PC-3 (cell line): ENCODE results near the gene WFDC11. TPM values are rescaled to one million over a fixed set of nuclear protein-coding genes. Genes with fewer than 3 reads are reported as not detected.

Experiments used
- ATAC-seq: fragments of 200-7000 bp; cut with Tn5 transposase; 2 replicates; pipeline ENCODE4 v1.9.1; 2020; ENCODE audit warnings: mild to moderate bottlenecking, moderate library complexity
- BruUV-seq: library from RNA; stranded (reverse); fragments of 400-500 nt; replicated peaks from 2 replicates; lab custom pipeline; 2021; lab: Mats Ljungman, UMichigan
- CTCF ChIA-PET: fragments of 300-600 bp; sonication (Branson Sonifier 250); formaldehyde crosslinking; loops from one replicate; lab custom pipeline; 2022; ENCODE audit warnings: antibody characterized with exemption; lab: Charles Lee
- POLR2A ChIA-PET: fragments of 300-600 bp; sonication (Branson Sonifier 250); formaldehyde crosslinking; loops from one replicate; lab custom pipeline; 2022; ENCODE audit warnings: antibody characterized with exemption; ENCODE audit not compliant: unreplicated experiment; lab: Charles Lee
- DNase-seq: peaks from one replicate; pipeline ENCODE4 v3.0.0-alpha.2; 2015
- H2AFZ ChIP-seq: fragments of 300-600 bp; sonication (generic); 2 replicates; pipeline ENCODE4 v1.6.0; 2016; ENCODE audit warnings: antibody characterized with exemption, low read length
- H3F3A ChIP-seq: fragments of 300-600 bp; sonication (generic); one replicate; pipeline ENCODE4 v1.6.0; 2017; ENCODE audit warnings: antibody characterized with exemption, low read length, control low read depth, mild to moderate bottlenecking; ENCODE audit not compliant: unreplicated experiment
- H3K27ac ChIP-seq: fragments of 300-600 bp; sonication (generic); 2 replicates; pipeline ENCODE4 v1.5.1; 2016; ENCODE audit warnings: mild to moderate bottlenecking, low read length
- H3K27me3 ChIP-seq: fragments of 300-600 bp; sonication (generic); 2 replicates; pipeline ENCODE4 v1.6.1; 2016; ENCODE audit warnings: low read length, mixed read lengths
- H3K36me3 ChIP-seq: fragments of 300-600 bp; sonication (generic); 2 replicates; pipeline ENCODE4 v1.6.1; 2016; ENCODE audit warnings: low read depth, mixed run types, low read length, mixed read lengths
- H3K4me1 ChIP-seq: fragments of 300-600 bp; sonication (generic); 2 replicates; pipeline ENCODE4 v1.5.1; 2016; ENCODE audit warnings: low read length; ENCODE audit not compliant: insufficient read depth
- H3K4me2 ChIP-seq: fragments of 300-600 bp; sonication (generic); 2 replicates; pipeline ENCODE4 v1.6.0; 2016; ENCODE audit warnings: low read length
- H3K4me3 ChIP-seq: fragments of 300-600 bp; sonication (generic); 2 replicates; pipeline ENCODE4 v1.5.1; 2016; ENCODE audit warnings: mild to moderate bottlenecking, low read length, mixed read lengths
- H3K79me2 ChIP-seq: fragments of 300-600 bp; sonication (generic); 2 replicates; pipeline ENCODE4 v1.6.1; 2017; ENCODE audit warnings: low read length, mixed read lengths
- H3K9ac ChIP-seq: fragments of 300-600 bp; sonication (generic); 2 replicates; pipeline ENCODE4 v1.6.0; 2016; ENCODE audit warnings: mild to moderate bottlenecking, low read length
- H3K9me2 ChIP-seq: fragments of 300-600 bp; sonication (generic); replicated peaks from 2 replicates; pipeline ENCODE4 v1.6.1; 2016; ENCODE audit warnings: mixed run types, low read length, mixed read lengths
- H3K9me3 ChIP-seq: fragments of 300-600 bp; sonication (generic); 2 replicates; pipeline ENCODE4 v1.6.1; 2016; ENCODE audit warnings: low read length, mixed read lengths
- H4K20me1 ChIP-seq: fragments of 300-600 bp; sonication (generic); 2 replicates; pipeline ENCODE4 v1.6.1; 2016; ENCODE audit warnings: low read length, mixed read lengths
- CTCF ChIP-seq: fragments of 300-600 bp; sonication (generic); conservative IDR thresholded peaks from 2 replicates; pipeline ENCODE4 v1.5.1; 2017; ENCODE audit warnings: antibody characterized with exemption, low read depth, mild to moderate bottlenecking, low read length
- EZH2 ChIP-seq: fragments of 300-600 bp; sonication (generic); IDR thresholded peaks from one replicate; pipeline ENCODE4 v1.6.1; 2017; ENCODE audit warnings: antibody characterized with exemption, mild to moderate bottlenecking, low read length; ENCODE audit not compliant: unreplicated experiment
- EZH2phosphoT487 ChIP-seq: fragments of 300-600 bp; sonication (generic); IDR thresholded peaks from 2 replicates; pipeline ENCODE4 v1.6.1; 2018; ENCODE audit warnings: mild to moderate bottlenecking, antibody characterized with exemption, low read length, borderline replicate concordance
- intact Hi-C: fragments of 100-400 bp; cut with micrococcal nuclease; formaldehyde crosslinking; loops from 2 replicates; pipeline ENCODE4 v1.9.0; 2023
- microRNA-seq: library from miRNA; unstranded; fragments of <30 nt; microRNA quantifications from one replicate; pipeline ENCODE4 v1.1.0, GENCODE V29; 2020; ENCODE audit not compliant: unreplicated experiment
- total RNA-seq: library from RNA; depleted of rRNA; stranded (reverse); fragments of >200 nt; gene quantifications from 2 replicates; pipeline ENCODE4 v1.2.3, GENCODE V29; 2014; rRNA removed

Gene WFDC11
- total RNA-seq, 1 experiment from 2014 or later = not detected

- no TSS peak for BruUV-seq
- H2AFZ ChIP-seq = no peak overlapping the region
- H3K4me2 ChIP-seq = no peak overlapping the region
- no peaks in the 10 kb centered on the region for H3K36me3 ChIP-seq
- H3K9ac ChIP-seq = no peak overlapping the region
- intact Hi-C loops = no loop called here
- H3K9me3 ChIP-seq = 0 out of 2 replicates have a peak, but pooled peaks cover 4% of the 10 kb centered on the region
- peaks cover 23% of the 10 kb centered on the region for H3K4me1 ChIP-seq
- no peak for TF ChIP-seq CTCF
- TF ChIP-seq EZH2phosphoT487 = no peak
- no peak for TF ChIP-seq EZH2
- H3F3A ChIP-seq = peaks cover 5% of the 10 kb centered on the region
- no peak overlapping the region for H3K4me3 ChIP-seq
- no peak for ATAC-seq
- ChIA-PET POLR2A (no interaction called here), CTCF (no interaction called here)
- no peak for DNase-seq
- H3K27ac ChIP-seq = no peak overlapping the region
- no peaks in the 10 kb centered on the region for H3K79me2 ChIP-seq
- H4K20me1 ChIP-seq = no peaks in the 10 kb centered on the region
- H3K9me2 ChIP-seq = no peaks in the 10 kb centered on the region
- 0 out of 2 replicates have a peak, but pooled peaks cover 10% of the 10 kb centered on the region for H3K27me3 ChIP-seq
Observed at GRCh38 chr20:45607810-45608209, 62.2 kb downstream of the WFDC11 start.

Small RNAs within 50 kb of the gene (microRNA-seq; reads per million reads assigned to microRNA genes)
- 21.0 reads per million, percentile 45 among the genes with 10 or more reads in this experiment for gene MIR3617

Other genes with a start within 250 kb of the WFDC11 start
- not detected in 2 replicates for gene WFDC2, start 200.5 kb downstream of the WFDC11 start, total RNA-seq
- gene SPINT3, start 154.6 kb downstream of the WFDC11 start, total RNA-seq = not detected in 2 replicates
- gene WFDC6, start 130.8 kb downstream of the WFDC11 start, total RNA-seq = not detected in 2 replicates
- gene EPPIN, start 122.8 kb downstream of the WFDC11 start, total RNA-seq = not detected in 2 replicates
- not detected in 2 replicates for gene WFDC8, start 91.0 kb downstream of the WFDC11 start, total RNA-seq
- gene WFDC10A, start 40.5 kb downstream of the WFDC11 start, total RNA-seq = not detected in 2 replicates
- not detected in 2 replicates for gene WFDC9, start 39.0 kb downstream of the WFDC11 start, total RNA-seq
- not detected in 2 replicates for gene WFDC13, start 31.8 kb upstream of the WFDC11 start, total RNA-seq
- not detected in 2 replicates for gene WFDC10B, start 34.8 kb upstream of the WFDC11 start, total RNA-seq
- not detected in 2 replicates for gene SPINT4, start 52.1 kb upstream of the WFDC11 start, total RNA-seq
- 3.0 and 6.0 TPM in 2 replicates for gene WFDC3, start 121.6 kb upstream of the WFDC11 start, total RNA-seq
- gene DNTTIP1, start 121.7 kb upstream of the WFDC11 start, total RNA-seq = 187 and 194 TPM in 2 replicates
- 251 and 304 TPM in 2 replicates for gene UBE2C, start 142.4 kb upstream of the WFDC11 start, total RNA-seq
- not detected in 2 replicates for gene TNNC2, start 157.1 kb upstream of the WFDC11 start, total RNA-seq
- 90.1 and 108 TPM in 2 replicates for gene SNX21, start 163.6 kb upstream of the WFDC11 start, total RNA-seq
- 57.4 and 58.8 TPM in 2 replicates for gene ACOT8, start 187.2 kb upstream of the WFDC11 start, total RNA-seq
- gene ZSWIM3, start 187.4 kb upstream of the WFDC11 start, total RNA-seq = 2.1 and 4.2 TPM in 2 replicates
- gene ZSWIM1, start 211.0 kb upstream of the WFDC11 start, total RNA-seq = 9.4 and 16.3 TPM in 2 replicates
- 0.40 and 0.46 TPM in 2 replicates for gene SPATA25, start 217.4 kb upstream of the WFDC11 start, total RNA-seq
- 2.3 and 3.7 TPM in 2 replicates for gene NEURL2, start 221.0 kb upstream of the WFDC11 start, total RNA-seq
- gene CTSA, start 221.1 kb upstream of the WFDC11 start, total RNA-seq = 98.0 and 129 TPM in 2 replicates
- gene PLTP, start 241.9 kb upstream of the WFDC11 start, total RNA-seq = 56.6 and 61.5 TPM in 2 replicates